Stimulated activated CD8-positive, alpha-beta memory T cell treated with anti-CD3 and anti-CD28 coated beads, Interleukin-15, amount 100 ng/mL, for 1 hour (primary cell): ENCODE results near the gene IGSF9B.

ENCODE experiments used
- DNase-seq: peaks from one replicate; pipeline ENCODE4 v3.0.0-alpha.2; 2020; ENCODE audit warnings: low read depth

IGSF9B gene

GRCh38 chr11:133901316-133901715 lies 55.5 kb downstream of the IGSF9B start:
- no peak for DNase-seq

DNA sequence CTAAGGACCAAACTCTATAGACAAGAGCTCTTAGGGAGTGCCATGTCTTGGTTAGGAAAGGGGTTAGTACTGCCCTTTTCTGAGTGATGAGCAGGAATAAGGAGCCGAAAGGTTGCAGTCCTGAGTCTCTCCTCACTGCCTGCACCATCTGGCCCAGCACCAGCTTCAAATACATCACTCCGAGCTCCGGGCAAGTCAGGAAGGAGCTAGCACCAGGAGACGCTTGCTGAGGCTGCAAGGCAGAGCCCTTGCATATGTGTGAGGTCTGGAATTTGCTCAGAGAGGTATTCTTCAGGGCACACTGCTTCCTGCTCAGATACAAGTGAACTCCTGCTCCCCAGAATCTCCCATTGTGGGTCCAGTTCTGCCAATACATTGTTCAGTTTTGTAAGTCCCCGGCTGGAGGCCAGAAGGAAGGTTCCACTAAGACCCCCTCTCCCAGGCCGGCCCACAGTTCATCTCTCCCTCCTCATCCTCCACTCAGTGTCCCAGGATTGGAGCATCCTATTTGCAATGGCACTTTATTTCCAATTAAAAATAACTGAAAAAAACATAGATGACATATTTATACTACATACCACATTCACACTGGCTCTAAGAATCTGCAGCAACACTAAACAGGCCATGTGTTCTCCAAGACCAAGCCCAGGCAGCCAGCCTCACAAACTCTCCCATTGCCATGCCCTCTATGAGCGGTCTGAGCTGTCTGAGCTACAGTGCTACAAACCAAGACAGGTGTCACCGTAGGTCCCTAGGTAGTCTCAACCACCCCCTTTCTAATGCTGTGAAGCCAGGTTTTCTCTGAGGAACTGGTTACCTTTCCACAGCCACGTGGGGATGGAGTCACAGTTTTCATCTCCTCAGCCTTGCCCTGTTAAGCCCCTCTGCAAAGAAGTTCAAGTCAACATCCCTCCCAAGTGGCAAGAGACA lies 56.3 kb downstream of the IGSF9B start:
- DNase-seq: no peak

DNA sequence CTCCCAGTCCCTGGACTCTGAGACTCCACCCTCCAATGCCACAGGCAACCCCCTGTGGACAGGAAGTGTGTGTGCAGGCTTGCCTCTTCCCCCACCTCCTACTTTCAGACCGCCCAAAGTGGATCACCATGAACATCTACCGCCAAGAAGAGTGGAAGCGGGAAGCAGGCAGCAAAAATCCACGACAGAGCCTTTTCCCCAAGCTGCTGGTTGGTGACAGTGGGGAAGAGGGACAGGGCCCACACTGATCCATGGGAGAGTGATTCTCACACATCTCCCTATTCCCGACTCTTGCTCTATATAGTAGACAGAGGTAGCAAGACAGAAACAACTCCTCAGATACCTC lies 58.0 kb downstream of the IGSF9B start:
- no peak for DNase-seq

- DNase-seq: no peak
Measured at GRCh38 chr11:133898031-133898769, 58.6 kb downstream of the IGSF9B start.

DNA sequence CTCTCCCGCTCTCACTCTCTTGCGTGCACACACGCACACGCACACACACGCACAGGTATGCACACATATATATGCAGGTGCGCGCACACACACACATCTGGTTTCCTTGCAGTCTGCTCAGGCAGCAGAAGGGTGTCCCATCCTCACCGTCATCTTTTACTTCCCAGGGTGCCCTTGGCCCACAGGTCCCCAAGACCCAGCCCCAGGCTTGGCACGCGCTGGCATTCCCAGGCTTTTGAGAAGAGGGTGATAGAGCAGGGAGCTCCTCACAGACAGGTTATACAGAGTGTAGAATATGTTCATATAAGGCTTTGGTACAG lies 59.5 kb downstream of the IGSF9B start:
- no peak for DNase-seq

DNA sequence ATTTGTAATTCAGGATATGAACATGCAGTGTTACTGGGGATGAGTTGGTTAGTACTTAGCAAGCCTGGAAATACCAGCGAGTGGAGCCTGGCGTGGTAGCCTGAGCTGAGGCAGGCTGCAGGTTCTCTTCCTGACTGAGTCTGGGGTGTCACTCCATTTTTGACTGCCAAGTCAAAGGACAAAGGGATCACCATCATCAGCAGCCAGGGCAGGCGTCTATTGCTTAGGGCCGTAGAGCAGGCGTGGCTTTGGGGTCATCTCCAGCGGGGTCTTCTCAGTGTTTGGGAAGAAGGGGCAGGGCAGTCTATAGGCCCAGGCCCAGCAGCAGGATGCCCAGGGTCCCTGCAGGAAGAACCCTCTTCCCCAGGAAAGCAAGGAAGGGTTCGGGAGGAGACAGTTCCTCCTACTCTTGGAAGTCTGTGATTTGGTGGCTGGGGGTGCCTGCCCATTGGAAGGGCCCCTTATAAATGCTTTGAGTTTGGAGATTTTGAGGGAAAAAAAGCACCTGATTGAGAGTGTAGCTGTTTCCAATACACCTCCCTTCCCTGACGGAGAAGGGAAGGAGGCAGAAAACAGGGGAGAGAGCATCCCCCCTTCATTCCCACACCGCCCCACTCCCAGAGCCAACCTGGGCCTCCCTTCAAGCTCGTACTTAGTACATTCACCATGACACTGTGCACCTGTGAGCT lies 60.0 kb downstream of the IGSF9B start:
- DNase-seq: no peak

- no peak for DNase-seq
Measured at GRCh38 chr11:133896028-133896427, 60.7 kb downstream of the IGSF9B start.

GRCh38 chr11:133895551-133895950 lies 61.2 kb downstream of the IGSF9B start:
- no peak for DNase-seq

DNA sequence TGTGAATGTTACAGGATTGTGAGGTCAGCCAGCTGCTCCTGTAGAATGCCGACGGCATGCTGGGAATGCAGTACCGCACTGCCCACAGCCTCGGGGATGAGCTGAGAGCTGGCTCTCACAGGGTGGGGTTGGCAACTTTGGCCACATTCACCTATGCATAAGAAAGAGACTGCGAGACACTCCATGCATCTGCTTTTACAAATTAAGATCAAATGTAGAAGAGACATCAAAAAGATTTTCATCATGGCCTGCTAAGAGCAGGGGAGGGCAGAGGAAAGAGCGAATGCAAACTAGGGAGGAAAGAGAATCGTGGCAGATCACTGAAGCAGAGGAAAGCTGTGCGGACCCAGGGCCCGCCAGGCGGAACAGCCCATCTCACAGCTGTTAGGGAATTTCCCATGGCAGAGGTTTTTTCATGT lies 61.7 kb downstream of the IGSF9B start:
- DNase-seq: no peak

DNA sequence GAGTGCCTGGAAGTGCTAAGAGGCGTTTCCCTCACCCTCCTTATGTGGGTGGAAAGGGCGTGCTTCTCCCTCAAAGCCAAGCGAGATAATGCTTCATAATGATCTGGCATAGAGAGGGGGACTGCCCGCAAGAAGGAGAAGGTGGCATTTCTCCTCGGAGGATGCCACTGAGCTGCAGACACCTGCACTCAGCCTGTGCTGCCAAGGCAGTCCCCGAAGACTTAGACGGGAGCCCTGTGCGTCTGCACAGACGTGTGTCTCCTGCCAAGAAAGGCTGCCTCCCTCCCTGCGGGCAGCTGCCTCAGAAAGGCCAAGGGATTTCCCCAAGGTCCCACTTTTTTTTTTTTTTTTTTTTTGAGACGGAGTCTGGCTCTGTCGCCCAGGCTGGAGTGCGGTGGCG lies 63.4 kb downstream of the IGSF9B start:
- no peak for DNase-seq

DNA sequence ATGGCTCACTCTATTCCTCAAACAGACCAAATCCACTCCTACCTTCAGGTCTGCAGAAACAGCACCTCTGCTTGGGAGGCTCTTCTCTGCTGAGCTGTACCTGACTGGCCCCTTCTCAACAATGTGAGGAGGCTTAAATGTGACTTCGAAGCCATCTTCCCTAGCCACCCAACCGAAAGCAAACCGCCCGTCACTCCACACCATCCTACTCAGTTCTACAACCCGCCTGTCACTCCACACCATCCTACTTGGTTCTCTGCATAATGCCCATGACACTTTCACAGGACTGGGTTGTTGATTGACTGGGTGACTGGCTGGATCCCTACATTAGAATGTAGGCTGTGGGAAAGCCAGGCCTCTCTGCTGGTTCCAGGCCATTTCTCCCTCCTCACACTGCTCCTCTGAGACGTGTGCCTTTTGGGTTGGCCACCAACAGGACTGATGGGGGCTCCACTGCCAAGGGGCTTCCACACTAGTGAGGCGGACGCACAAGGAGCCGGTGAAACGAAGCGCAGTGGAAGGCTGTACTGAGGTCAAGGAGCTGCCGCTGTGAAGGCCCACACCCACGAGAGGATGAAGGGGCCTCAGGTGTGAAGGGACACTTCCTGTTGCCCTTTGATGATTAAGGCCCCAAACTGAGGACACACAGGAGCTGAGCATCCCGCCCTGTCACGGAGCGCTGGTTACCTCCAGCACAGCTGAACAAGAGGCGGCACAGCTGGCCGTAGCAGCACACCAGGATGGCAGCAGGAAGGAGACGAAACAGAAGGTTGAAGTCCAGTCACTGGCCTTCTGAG lies 64.0 kb downstream of the IGSF9B start:
- DNase-seq: no peak

- no peak for DNase-seq
Measured at GRCh38 chr11:133892126-133892525, 64.6 kb downstream of the IGSF9B start.

DNA sequence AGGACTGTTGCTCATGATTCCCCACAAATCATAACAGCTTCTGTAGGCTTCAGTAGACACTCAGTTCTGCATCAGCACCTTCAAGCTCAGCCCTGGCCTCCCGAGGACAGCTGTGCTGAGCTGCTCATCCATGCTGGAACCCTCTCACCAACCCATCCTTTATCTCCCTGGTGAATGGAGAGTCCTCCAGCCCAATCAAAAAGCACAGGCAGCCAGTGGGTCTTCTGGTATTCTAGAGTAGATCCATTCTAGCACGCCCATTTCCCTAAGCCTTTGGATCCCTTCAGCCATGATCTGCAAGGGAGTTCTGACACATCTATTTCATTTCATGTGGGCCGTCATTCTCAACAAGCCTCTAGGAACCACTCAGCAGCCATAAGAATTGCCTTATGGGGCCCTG lies 66.9 kb downstream of the IGSF9B start:
- DNase-seq: no peak

GRCh38 chr11:133889188-133889587 lies 67.6 kb downstream of the IGSF9B start:
- DNase-seq: no peak

DNA sequence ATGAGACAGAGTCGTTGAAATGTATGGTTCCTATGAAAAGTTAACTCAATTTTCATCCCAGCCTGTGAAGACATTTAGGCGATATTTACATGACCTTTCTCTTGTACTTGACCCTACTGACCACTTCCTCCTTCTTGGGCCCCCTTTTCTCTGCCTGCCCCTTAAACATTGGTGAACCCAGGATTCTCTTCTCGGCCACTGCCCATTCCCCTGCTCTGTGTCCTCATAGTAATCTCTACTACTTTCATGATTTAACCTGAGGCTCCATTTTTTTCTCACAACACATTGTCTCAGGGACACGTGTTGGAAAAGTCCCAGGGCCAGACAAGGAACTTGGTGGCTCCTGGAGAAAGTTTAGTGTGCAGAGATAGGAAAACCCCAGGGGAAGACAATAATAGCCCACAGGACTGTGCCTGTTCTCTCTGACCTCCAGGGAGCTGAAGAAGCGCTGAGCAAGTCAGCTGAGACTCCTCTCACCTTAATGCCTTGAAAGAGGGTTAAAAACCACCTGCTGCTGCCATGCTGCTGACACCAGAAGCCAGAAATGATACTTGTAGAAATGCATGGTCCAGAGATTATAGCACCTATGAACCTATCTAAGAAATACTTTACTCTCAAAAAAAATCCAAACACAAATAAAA lies 69.0 kb downstream of the IGSF9B start:
- no peak for DNase-seq

DNA sequence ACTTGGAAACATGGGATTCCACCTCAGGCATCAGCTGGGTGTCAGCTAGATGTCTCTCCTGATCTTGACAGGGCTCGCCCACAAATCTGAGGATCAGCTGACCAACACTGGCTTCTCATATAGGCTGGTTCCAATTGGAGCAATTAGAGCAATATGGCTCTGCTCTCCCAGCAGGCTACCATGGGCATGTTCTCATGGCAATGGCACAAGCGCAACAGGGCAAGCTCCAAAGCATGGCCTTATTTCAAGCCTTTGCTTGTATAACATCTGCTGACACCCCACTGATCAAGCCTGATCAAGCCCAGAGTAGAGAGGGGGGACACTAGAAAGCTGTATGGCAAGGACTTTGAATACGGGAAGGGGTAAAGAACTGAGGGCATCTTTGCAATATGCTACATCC lies 70.7 kb downstream of the IGSF9B start:
- no peak for DNase-seq

GRCh38 chr11:133872160-133872559 lies 84.6 kb downstream of the IGSF9B start:
- no peak for DNase-seq

- DNase-seq: no peak
Measured at GRCh38 chr11:133867456-133867855, 89.3 kb downstream of the IGSF9B start.

- DNase-seq: no peak
Measured at GRCh38 chr11:133865466-133865865, 91.3 kb downstream of the IGSF9B start.

DNA sequence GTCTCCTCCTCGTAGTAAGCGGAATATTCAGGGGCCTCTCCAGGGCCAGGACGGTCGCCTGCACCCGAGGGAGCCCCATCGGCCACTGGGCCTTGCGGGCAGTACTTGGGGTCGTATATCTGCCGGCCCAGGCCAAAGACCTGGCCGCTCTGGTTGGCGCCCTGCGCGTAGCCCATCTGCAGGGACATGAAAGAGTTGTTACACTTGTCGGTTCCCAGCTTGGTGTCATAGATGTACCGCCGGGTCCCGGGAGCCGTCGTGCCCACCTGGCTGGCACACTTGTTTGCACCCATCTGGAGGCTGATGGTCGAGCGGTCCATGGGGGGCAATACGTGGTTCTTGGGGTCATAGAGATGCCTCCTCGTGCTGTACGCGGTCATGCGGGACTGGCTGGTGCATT lies 92.0 kb downstream of the IGSF9B start:
- no peak for DNase-seq

- DNase-seq: no peak
Measured at GRCh38 chr11:133860151-133860550, 96.6 kb downstream of the IGSF9B start.
